SU-DHL-6 (cell line): ENCODE data around the gene GATA3.

Source experiments
- CTCF ChIP-seq: fragments of 200-600 bp; sonication (generic); IDR thresholded peaks from one replicate; pipeline ENCODE4 v1.5.1; 2017; ENCODE audit warnings: antibody characterized with exemption, mild to moderate bottlenecking, low read length, moderate library complexity; ENCODE audit not compliant: insufficient read depth, poor library complexity, severe bottlenecking
- EZH2phosphoT487 ChIP-seq: fragments of 200-600 bp; sonication (generic), shearing (Covaris generic); conservative IDR thresholded peaks from 2 replicates; pipeline ENCODE4 v1.6.1; 2018; ENCODE audit warnings: mild to moderate bottlenecking, antibody characterized with exemption, low read length, moderate library complexity, mixed read lengths

DNA sequence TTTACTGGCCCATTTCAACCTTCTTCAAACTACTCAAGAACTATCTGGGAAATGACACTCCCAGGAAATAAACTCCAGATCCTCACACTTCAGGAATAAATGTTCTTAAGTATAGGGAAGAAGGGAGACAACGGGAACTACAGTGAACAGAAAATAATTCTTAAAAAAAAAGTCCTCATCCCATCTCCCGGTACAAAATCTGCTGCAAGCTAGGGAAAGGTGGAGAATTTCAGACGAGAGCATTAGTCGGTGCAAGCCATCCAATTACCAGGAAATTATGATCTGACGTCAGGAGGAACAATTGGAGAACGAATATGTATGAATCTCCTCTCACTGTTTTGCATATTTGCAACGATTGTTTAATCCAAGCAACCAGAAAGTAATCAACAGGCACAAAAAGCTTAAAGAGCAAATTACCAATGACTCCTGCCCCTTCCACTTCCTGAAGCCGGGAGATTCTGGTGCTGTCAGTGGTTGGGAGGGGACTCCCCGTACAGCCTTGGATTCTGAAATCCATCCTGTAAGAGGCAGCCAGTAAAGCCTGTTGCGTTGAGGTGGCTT, 15.1 kb upstream of the GATA3 start:
- TF ChIP-seq CTCF (no peak), EZH2phosphoT487 (no peak)
